Psoas muscle (tissue), 8 donors: Measurements from ENCODE around the gene OSCP1. TPM values are rescaled to one million over a fixed set of nuclear protein-coding genes. Genes with fewer than 3 reads are reported as not detected.

Experiments used
- ATAC-seq, 4 donors: fragments of 200-7000 bp; cut with Tn5 transposase; one replicate each; pipeline ENCODE4 v1.9.1; 2020; ENCODE audit warnings: moderate library complexity in 3 of 4, mild to moderate bottlenecking in 2 of 4
- DNase-seq, 2 donors: peaks; one replicate each; pipeline ENCODE4 v3.0.0-alpha.2; 2020
- H3K27ac ChIP-seq: fragments of 200-600 bp; one replicate; pipeline ENCODE4 v1.8.0; 2022
- H3K27me3 ChIP-seq, 3 donors: fragments of 200-600 bp in 1 of 3; one replicate each; pipeline versions ENCODE4 v1.6.1 to v1.8.0; 2013 to 2022; ENCODE audit warnings: low read length in 2 of 3, mild to moderate bottlenecking in 2 of 3, moderate library complexity in 1 of 3; ENCODE audit not compliant: insufficient read depth in 3 of 3
- H3K36me3 ChIP-seq, 2 donors: fragments of 200-600 bp in 1 of 2; one replicate each; pipeline versions ENCODE4 v1.6.1 to v1.8.0; 2013 to 2022; ENCODE audit warnings: low read depth in 1 of 2, mild to moderate bottlenecking in 1 of 2, moderate library complexity in 1 of 2; ENCODE audit not compliant: insufficient read depth in 1 of 2
- H3K4me1 ChIP-seq: fragments of 200-600 bp; one replicate; pipeline ENCODE4 v1.8.0; 2022
- H3K4me3 ChIP-seq: fragments of 200-600 bp; one replicate; pipeline ENCODE4 v1.8.0; 2022; ENCODE audit warnings: mild to moderate bottlenecking
- H3K9me3 ChIP-seq: fragments of 200-600 bp; one replicate; pipeline ENCODE4 v1.8.0; 2022
- WGBS, 3 donors: extraction: QIAGEN DNeasy Blood & Tissue Kit; methylation state at CpG; one replicate each; pipeline versions ENCODE4 v1.1.6 to v1.1.7; 2013; 5-methylcytosine and 5-hydroxymethylcytosine counted together
- intact Hi-C, 2 donors: fragments of 100-400 bp; cut with DNase I; formaldehyde crosslinking; loops; one replicate each; pipeline versions ENCODE4 v1.11.0 to v1.14.2; 2022
- polyA plus RNA-seq, 3 donors: library from polyadenylated mRNA; stranded (reverse); fragments of 200-250 nt; gene quantifications; one replicate each; pipeline ENCODE4 v1.2.3, GENCODE V29; 2013
- total RNA-seq, 4 donors: library from RNA; stranded (reverse); fragmentation: NEBNext Ultra II Directional in 2 of 4; extraction: Animal tissue kit (Norgen Biotek cat#: 25700) in 2 of 4; gene quantifications; one replicate each; pipeline versions ENCODE4 v1.2.1 to v1.2.4, GENCODE V29; 2021 to 2023
- TF ChIP-seq, protein P1 (sequence below): fragments of 200-600 bp; IDR thresholded peaks from one replicate; pipeline ENCODE4 v1.8.0; 2022; ENCODE audit warnings: antibody characterized with exemption
- donor health status: healthy with polysubstance abuse.
- donor health status: DM: no; HTN: no; CAD: no; lungs with moderate emphysema.
- donor health status: Bipolar disorder and iron deficiency.
- donor health status: healthy.
- donor health status: DM: yes; HTN: yes; CAD: no.
- donor health status: DM: no; HTN: no; CAD: no.
- donor health status: DM: no; HTN: no; CAD: no.
- donor health status: DM: yes; HTN: yes; CAD: no.

The OSCP1 gene
- total and polyA plus RNA-seq, 7 donors = 2.5 to 5.5 (median 4.2) TPM

DNA sequence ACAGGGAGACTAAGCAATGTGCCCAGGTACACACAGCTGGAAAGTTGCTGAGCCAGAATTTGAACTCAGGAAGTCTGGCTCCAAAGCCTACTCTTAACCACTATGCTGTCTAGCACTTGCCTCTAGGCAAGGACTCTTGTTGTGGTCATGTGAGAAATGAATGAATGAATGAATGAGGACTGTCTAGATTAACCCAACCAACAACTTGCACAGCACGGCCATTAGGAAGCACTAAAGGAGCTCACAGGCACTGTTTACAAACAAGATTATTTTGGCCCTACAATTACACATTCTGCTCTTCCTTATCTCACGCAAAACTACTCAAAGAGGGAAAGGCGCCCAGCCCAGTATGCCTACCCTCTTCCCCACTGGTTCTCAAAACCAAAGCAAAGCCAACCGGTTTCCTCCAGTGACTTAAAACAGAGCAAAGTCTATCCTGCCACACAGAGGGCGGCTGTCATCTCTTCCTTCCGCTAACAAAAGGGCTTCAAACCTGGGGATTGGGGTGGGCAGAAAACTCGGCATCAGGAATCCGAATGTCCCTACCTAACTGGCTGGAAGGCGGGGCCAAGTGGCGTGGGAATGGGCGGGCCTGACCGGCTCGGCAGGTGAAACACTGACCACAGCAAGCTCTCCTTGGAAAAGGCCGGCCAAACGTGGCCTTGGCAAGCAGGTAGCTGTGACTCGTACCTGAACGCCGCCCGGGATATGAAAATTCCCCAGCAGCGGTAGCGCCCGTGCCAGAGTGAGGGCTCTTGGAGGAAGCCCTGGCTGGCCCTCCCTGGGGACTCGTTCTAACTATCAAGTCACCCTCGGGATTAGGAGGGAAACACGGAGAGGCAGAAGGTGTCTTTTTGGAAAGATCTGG is 65.5 kb downstream of the OSCP1 start:
- WGBS, 3 donors = 2 to 4% (median 3%) methylated on average over 25 of the region's 25 CpGs

DNA sequence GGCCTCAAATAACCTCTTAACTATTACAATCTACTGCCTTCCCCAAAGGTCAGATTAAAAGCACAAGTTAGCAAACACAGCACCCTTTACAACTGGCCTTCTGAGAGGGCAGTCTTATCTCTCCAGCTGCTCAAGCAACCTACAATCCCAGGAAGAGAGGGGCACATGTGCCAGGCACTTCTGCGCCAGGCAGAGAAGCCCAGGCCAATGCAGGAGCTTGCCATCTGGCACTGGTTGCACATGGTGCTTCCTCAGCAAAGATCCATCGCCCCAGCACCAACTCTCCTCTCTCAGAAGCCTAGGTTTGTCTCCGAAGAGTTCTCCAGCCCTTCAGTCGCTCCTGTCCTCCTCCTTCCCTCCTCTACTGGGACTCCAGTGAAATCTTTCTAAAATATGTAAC is 67.0 kb downstream of the OSCP1 start:
- H3K27me3 ChIP-seq = no peaks in the 10 kb centered on the region
- H3K36me3 ChIP-seq = peaks cover 0 to 19% of the 10 kb centered on the region in 2 donors
- TF ChIP-seq, protein P1, sequence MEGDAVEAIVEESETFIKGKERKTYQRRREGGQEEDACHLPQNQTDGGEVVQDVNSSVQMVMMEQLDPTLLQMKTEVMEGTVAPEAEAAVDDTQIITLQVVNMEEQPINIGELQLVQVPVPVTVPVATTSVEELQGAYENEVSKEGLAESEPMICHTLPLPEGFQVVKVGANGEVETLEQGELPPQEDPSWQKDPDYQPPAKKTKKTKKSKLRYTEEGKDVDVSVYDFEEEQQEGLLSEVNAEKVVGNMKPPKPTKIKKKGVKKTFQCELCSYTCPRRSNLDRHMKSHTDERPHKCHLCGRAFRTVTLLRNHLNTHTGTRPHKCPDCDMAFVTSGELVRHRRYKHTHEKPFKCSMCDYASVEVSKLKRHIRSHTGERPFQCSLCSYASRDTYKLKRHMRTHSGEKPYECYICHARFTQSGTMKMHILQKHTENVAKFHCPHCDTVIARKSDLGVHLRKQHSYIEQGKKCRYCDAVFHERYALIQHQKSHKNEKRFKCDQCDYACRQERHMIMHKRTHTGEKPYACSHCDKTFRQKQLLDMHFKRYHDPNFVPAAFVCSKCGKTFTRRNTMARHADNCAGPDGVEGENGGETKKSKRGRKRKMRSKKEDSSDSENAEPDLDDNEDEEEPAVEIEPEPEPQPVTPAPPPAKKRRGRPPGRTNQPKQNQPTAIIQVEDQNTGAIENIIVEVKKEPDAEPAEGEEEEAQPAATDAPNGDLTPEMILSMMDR = no peak
- H3K4me3 ChIP-seq = peak overlapping the region; percentile 94
- H3K27ac ChIP-seq = peak overlapping the region; percentile 92
- 34 to 40% (median 38%) methylated on average over 4 of the region's 4 CpGs for whole genome bisulfite sequencing, 3 donors
- peak in 1 of 2 donors; percentile 79 for DNase-seq
- intact Hi-C loops = loop anchor here in 1 of 2 donors (10.0 kb wide), 1 partner anchor 228 kb away; the partner anchor contains the start of gene MAP7D1
- no peak for ATAC-seq
- H3K4me1 ChIP-seq = peaks cover 72% of the 10 kb centered on the region
- H3K9me3 ChIP-seq = no peaks in the 10 kb centered on the region

More for the DNA sequence above, 65.5 kb downstream of the OSCP1 start:
- peak overlapping the region; percentile 94 for H3K4me3 ChIP-seq
- H3K9me3 ChIP-seq = no peaks in the 10 kb centered on the region
- TF ChIP-seq, protein P1 = no peak
- intact Hi-C loops = loop anchor here in 1 of 2 donors (10.0 kb wide), 1 partner anchor 230 kb away; the partner anchor contains the start of gene MAP7D1
- peak overlapping the region; percentile 92 for H3K27ac ChIP-seq
- H3K27me3 ChIP-seq = no peaks in the 10 kb centered on the region
- DNase-seq (peak; percentile 53 to 83), ATAC-seq (peak in 1 of 4 donors; percentile 19)
- peaks cover 78% of the 10 kb centered on the region for H3K4me1 ChIP-seq
- H3K36me3 ChIP-seq = peaks cover 0 to 7% of the 10 kb centered on the region in 2 donors

DNA sequence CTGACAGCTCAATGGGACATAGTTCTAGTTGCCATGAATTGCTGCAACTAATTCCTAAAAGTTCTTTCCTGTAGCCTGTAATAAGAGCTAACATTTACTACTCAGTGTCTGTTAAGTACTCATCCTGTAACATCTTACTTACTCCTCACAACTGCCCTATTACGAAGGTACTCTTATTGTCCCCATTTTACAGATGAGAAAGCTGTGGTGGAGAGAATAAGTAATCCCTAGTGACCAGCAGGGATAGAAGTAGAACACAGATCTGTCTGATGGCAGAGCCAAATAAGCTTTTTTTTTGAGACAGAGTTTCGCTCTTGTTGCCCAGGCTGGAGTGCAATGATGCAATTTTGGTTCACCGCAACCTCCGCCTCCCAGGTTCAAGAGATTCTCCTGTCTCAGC is 67.6 kb downstream of the OSCP1 start:
- Histone ChIP-seq H3K9me3 (no peaks in the 10 kb centered on the region), H3K4me1 (peaks cover 72% of the 10 kb centered on the region), H3K27me3 (no peaks in the 10 kb centered on the region), H3K36me3 (peaks cover 0 to 24% of the 10 kb centered on the region in 2 donors), H3K27ac (peak overlapping the region; percentile 92), H3K4me3 (peak overlapping the region; percentile 94)
- ATAC-seq (no peak), DNase-seq (no peak)
- intact Hi-C loops = loop anchor here in 1 of 2 donors (10.0 kb wide), 1 partner anchor 228 kb away; the partner anchor contains the start of gene MAP7D1
- TF ChIP-seq, protein P1 = no peak
- WGBS, 3 donors = 88 to 95% (median 93%) methylated on average over 4 of the region's 4 CpGs

DNA sequence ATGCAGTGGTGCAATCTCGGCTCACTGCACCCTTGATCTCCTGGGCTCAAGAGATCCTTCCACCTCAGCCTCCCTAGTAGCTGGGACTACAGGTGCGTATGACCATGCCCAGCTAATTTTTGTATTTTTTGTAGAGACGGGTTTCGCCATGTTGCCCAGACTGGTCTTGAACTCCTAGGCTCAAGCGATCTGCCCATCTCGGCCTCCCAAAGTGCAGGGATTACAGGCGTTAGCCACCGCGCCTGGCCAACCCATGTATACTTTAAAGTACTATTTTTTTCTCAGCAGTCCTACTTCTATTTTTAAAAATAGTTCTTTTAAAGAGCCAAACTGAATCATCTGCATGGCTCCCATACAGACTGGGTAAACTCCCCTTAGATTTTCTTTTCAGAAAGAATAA is 68.0 kb downstream of the OSCP1 start:
- Histone ChIP-seq H3K36me3 (peaks cover 0 to 26% of the 10 kb centered on the region in 2 donors), H3K9me3 (no peaks in the 10 kb centered on the region), H3K27me3 (no peaks in the 10 kb centered on the region), H3K27ac (peak overlapping the region; percentile 92), H3K4me3 (no peak overlapping the region), H3K4me1 (peaks cover 69% of the 10 kb centered on the region)
- TF ChIP-seq, protein P1 = no peak
- ATAC-seq (no peak), DNase-seq (no peak)
- 77 to 92% (median 80%) methylated on average over 9 of the region's 9 CpGs for WGBS, 3 donors
- intact Hi-C loops = loop anchor here in 1 of 2 donors (10.0 kb wide), 1 partner anchor 227 kb away; the partner anchor contains the start of gene MAP7D1
